Measurements from ENCODE around the gene SIMC1. TPM values are rescaled to one million over a fixed set of nuclear protein-coding genes. Genes with fewer than 3 reads are reported as not detected.
"Not testable (repeated sequence)": the region's sequence is repeated elsewhere in the genome, so short reads cannot be mapped to it uniquely, and the experiment has no call there.

Gene SIMC1
- total and polyA plus RNA-seq, 2 donors (not counting 3 experiments of a cell fraction or from before 2014, with no cell fraction given) = 9.0 to 16.2 TPM

DNA sequence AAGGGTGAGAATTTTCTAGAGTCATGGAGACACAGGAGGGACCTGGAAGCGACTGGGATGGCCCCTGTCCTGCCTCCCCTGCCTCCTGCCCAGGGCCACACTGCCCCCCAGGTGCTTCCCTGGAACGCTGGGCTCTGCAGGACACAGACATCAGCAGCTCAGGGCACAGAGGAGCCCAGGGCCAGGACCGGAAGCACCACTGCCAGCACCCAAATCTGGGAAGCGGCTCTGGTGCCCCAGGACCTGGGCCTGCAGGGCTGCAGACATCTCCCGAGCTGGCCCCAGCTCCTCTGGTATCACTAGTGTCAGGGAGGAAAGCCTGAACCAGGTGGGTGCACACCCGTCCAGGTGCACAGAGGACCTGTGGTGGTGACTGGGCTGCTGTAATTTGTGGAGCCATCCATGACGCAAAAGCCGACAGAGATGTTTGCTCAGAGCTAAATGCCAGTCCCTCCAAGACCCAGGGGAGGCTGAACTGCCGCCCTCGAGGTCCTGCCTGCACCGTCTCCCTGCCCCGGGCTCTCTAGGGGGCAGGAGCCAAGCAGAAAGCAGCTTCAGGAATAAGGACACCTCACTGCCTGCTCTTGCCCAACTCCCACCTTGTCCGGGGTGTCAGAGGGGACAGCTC is 46.0 kb upstream of the SIMC1 start:
- no TSS peak for BruUV-seq (replicated peaks)

DNA sequence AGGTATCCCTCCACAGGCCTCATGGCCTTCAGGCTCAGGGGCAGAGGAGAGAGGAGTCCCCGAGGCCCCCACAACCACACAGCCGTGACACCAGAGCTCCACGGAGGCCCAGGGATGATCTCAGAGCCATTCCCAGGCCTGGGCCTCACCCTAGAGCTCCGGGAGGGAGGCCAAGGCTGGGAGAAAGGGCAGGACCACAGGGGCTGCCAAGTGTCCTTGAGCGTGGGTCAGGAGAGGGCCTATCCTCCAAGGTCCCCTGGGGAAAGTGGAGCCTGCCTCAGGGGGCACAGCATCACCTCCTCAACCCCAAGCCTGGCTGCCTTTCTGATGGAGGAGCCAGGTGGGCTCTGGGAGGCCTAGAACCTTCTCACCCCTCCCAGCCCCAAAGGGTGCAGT is 45.5 kb upstream of the SIMC1 start:
- dilution Hi-C loops (cut with MboI; ENCODE audit: extremely low pct_ligation_motif_present, low sequenced_read_pairs); H3K9me3 ChIP-seq (replicated peaks; ENCODE audit: control insufficient read depth, insufficient read depth, low read length); DNase-seq (ENCODE audit: low read depth, low spot score); H3K36me3 ChIP-seq (ENCODE audit: control insufficient read depth in 2 of 2, extremely low read depth in 1 of 2, insufficient read depth in 2 of 2, low read length in 2 of 2); H4K20me1 ChIP-seq (replicated peaks; ENCODE audit: control insufficient read depth, extremely low read depth, insufficient read depth, low read length); H3K27me3 ChIP-seq (ENCODE audit: control insufficient read depth in 2 of 2, insufficient read depth in 2 of 2, low read length in 2 of 2); H2AFZ ChIP-seq (ENCODE audit: low read depth, low read length); H3K9ac ChIP-seq (replicated peaks; ENCODE audit: extremely low read depth, insufficient read depth, low read length); POLR2A ChIA-PET; H3K4me1 ChIP-seq (ENCODE audit: control insufficient read depth, extremely low read depth, insufficient read depth, low read length); FAIRE-seq; intact Hi-C loops (cut with micrococcal nuclease); BruUV-seq (replicated peaks); H3K4me2 ChIP-seq (ENCODE audit: insufficient read depth, low read length); H3K4me3 ChIP-seq (replicated peaks in 1 of 3; ENCODE audit: insufficient read depth in 1 of 3, low read depth in 1 of 3, low read length in 3 of 3); H3K79me2 ChIP-seq (ENCODE audit: control insufficient read depth, insufficient read depth, low read length); H3K27ac ChIP-seq (ENCODE audit: insufficient read depth, low read depth, low read length); H3K9me1 ChIP-seq (replicated peaks; ENCODE audit: control insufficient read depth, extremely low read depth, insufficient read depth, low read length); CTCF ChIA-PET: not testable (repeated sequence)

More for the DNA sequence above, 46.0 kb upstream of the SIMC1 start:
- no peaks in the 10 kb centered on the region for H3K9me3 ChIP-seq (replicated peaks; ENCODE audit: control insufficient read depth, insufficient read depth, low read length)
- H3K4me2 ChIP-seq (ENCODE audit: insufficient read depth, low read length) = no peak overlapping the region
- FAIRE-seq (no peak), DNase-seq (ENCODE audit: low read depth, low spot score) (no peak)
- no peaks in the 10 kb centered on the region for H3K79me2 ChIP-seq (ENCODE audit: control insufficient read depth, insufficient read depth, low read length)
- H3K27me3 ChIP-seq (ENCODE audit: control insufficient read depth in 2 of 2, insufficient read depth in 2 of 2, low read length in 2 of 2) = peaks cover 0 to 3% of the 10 kb centered on the region in 2 experiments
- no peaks in the 10 kb centered on the region for H3K36me3 ChIP-seq (ENCODE audit: control insufficient read depth in 2 of 2, extremely low read depth in 1 of 2, insufficient read depth in 2 of 2, low read length in 2 of 2)
- dilution Hi-C loops (cut with MboI; ENCODE audit: extremely low pct_ligation_motif_present, low sequenced_read_pairs) (no loop called here), intact Hi-C loops (cut with micrococcal nuclease) (no loop called here)
- no peaks in the 10 kb centered on the region for H4K20me1 ChIP-seq (replicated peaks; ENCODE audit: control insufficient read depth, extremely low read depth, insufficient read depth, low read length)
- no peaks in the 10 kb centered on the region for H3K4me1 ChIP-seq (ENCODE audit: control insufficient read depth, extremely low read depth, insufficient read depth, low read length)
- no peaks in the 10 kb centered on the region for H3K9me1 ChIP-seq (replicated peaks; ENCODE audit: control insufficient read depth, extremely low read depth, insufficient read depth, low read length)
- no peak overlapping the region for H3K27ac ChIP-seq (ENCODE audit: insufficient read depth, low read depth, low read length)
- no peak overlapping the region for H2AFZ ChIP-seq (ENCODE audit: low read depth, low read length)
- H3K4me3 ChIP-seq (replicated peaks in 1 of 3; ENCODE audit: insufficient read depth in 1 of 3, low read depth in 1 of 3, low read length in 3 of 3) = no peak overlapping the region
- CTCF ChIA-PET = no interaction called here
- H3K9ac ChIP-seq (replicated peaks; ENCODE audit: extremely low read depth, insufficient read depth, low read length) = no peak overlapping the region
- TF ChIP-seq, protein P1, sequence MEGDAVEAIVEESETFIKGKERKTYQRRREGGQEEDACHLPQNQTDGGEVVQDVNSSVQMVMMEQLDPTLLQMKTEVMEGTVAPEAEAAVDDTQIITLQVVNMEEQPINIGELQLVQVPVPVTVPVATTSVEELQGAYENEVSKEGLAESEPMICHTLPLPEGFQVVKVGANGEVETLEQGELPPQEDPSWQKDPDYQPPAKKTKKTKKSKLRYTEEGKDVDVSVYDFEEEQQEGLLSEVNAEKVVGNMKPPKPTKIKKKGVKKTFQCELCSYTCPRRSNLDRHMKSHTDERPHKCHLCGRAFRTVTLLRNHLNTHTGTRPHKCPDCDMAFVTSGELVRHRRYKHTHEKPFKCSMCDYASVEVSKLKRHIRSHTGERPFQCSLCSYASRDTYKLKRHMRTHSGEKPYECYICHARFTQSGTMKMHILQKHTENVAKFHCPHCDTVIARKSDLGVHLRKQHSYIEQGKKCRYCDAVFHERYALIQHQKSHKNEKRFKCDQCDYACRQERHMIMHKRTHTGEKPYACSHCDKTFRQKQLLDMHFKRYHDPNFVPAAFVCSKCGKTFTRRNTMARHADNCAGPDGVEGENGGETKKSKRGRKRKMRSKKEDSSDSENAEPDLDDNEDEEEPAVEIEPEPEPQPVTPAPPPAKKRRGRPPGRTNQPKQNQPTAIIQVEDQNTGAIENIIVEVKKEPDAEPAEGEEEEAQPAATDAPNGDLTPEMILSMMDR (IDR thresholded peaks at IDR 0.05; ENCODE audit: extremely low read depth in 1 of 2, insufficient read depth in 1 of 2, low read depth in 1 of 2, low read length in 2 of 2) = no peak
- TF ChIP-seq GATA2 (IDR thresholded peaks at IDR 0.05; ENCODE audit: insufficient read depth, insufficient read length, low read depth, low read length) (no peak), FOS (IDR thresholded peaks at IDR 0.05; ENCODE audit: borderline replicate concordance, insufficient read depth, low read length) (no peak), EZH2 (IDR thresholded peaks at IDR 0.05; ENCODE audit: borderline replicate concordance, low read depth, low read length, severe bottlenecking) (no peak)
- POLR2A ChIA-PET = no interaction called here

DNA sequence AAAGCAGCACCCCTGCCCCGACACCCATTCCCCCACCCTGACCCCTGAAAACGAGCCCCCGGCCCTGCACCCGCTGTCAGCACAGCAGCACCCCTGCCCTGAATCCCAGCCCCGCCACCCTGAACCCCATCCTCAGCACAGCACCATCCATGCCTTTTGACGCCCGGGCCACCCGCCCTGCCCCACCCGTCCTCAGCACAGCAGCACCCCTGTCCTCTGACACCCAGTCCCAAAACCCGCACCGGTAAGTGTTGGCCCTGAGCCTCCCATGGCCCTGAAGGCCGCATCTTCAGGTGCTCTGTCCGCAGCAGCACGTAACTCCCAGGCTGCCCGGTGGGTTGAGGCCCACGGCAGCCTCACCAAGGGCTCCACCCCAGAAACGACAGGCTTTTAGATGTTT is 44.6 kb upstream of the SIMC1 start:
- H3K27me3 ChIP-seq (ENCODE audit: control insufficient read depth in 2 of 2, insufficient read depth in 2 of 2, low read length in 2 of 2); H3K9me1 ChIP-seq (replicated peaks; ENCODE audit: control insufficient read depth, extremely low read depth, insufficient read depth, low read length); POLR2A ChIA-PET; H3K4me1 ChIP-seq (ENCODE audit: control insufficient read depth, extremely low read depth, insufficient read depth, low read length); dilution Hi-C loops (cut with MboI; ENCODE audit: extremely low pct_ligation_motif_present, low sequenced_read_pairs); H3K79me2 ChIP-seq (ENCODE audit: control insufficient read depth, insufficient read depth, low read length); intact Hi-C loops (cut with micrococcal nuclease); H3K4me3 ChIP-seq (replicated peaks in 1 of 3; ENCODE audit: insufficient read depth in 1 of 3, low read depth in 1 of 3, low read length in 3 of 3); H3K9me3 ChIP-seq (replicated peaks; ENCODE audit: control insufficient read depth, insufficient read depth, low read length); H3K4me2 ChIP-seq (ENCODE audit: insufficient read depth, low read length); H4K20me1 ChIP-seq (replicated peaks; ENCODE audit: control insufficient read depth, extremely low read depth, insufficient read depth, low read length); FAIRE-seq; DNase-seq (ENCODE audit: low read depth, low spot score); H3K9ac ChIP-seq (replicated peaks; ENCODE audit: extremely low read depth, insufficient read depth, low read length); H3K27ac ChIP-seq (ENCODE audit: insufficient read depth, low read depth, low read length); BruUV-seq (replicated peaks); H3K36me3 ChIP-seq (ENCODE audit: control insufficient read depth in 2 of 2, extremely low read depth in 1 of 2, insufficient read depth in 2 of 2, low read length in 2 of 2); H2AFZ ChIP-seq (ENCODE audit: low read depth, low read length); CTCF ChIA-PET: not testable (repeated sequence)

Data from endothelial cell of umbilical vein (primary cell).